ENCODE data around the gene SIMC1.
"Not testable (repeated sequence)": the region's sequence is repeated elsewhere in the genome, so short reads cannot be mapped to it uniquely, and the experiment has no call there.

SIMC1 gene

DNA sequence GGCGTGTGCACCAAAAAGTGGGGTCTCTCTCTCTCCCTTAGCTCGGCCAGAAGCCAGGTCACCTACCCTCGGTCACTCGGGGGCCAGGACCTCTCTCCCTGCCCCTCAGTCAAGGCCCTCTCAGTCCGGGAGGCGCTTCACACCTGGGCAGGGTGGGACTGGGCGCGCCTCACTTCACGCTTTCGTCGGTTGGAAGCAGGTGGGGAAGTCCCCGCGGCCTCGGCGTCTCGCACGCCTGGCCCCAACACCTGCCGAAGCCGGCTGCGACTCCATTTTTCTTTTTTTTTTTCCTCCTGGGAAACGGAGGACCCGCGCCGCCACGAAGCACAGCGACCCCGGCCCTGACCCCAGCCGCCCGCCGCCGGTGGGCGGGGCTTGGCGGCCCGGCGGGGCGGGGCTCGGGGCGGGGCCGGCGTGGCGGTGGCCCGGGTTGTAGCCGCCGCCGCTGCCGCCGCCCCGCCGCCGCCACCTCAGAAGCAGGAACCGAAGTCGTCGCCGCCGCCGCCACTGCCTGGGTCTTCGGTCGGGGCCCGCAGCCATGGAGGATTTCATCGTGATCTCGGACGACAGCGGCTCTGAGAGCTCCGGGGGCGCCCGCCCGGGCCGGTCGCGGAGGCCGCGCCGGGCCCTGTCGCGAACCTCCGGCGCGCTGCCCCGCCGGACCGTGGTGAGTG is at the start of gene SIMC1:
TSS of gene SIMC1 (plus strand) at position 454 of the 674 bp plus-strand sequence. CDS start at position 539, 85 bp downstream.
- DNase-seq = not testable (repeated sequence)

DNA sequence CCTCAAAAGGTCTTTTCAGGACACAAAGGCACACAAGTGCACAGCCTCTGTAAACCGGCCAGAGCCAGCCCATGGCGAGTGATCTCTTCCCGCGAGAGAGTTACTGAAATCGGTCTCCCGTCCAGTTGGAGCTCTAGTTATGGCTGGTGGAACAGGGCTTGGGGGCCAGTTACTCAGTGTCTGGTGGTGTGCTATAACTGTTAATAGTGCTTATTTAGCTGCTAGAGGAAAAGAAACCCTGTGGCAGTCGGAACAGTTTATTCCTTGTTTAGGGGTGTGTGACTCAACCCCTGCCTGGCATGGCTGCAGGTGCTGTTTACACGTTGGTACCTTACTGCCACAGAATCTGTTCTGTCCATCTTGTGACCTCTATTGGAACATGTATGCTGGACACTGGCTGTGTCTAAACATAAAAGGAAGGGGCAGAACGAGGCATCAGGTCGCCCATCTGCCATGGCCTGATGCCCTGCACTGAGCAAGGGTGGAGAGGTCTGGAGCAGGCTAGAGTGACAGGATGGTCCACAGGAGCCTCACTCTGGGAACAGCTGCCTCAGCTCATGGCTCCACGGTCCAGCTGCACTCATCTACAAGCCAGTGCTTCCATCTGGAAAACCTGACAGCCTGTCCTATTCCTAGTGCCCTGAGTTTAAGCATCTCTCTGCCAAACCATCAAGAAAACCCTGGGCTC is 49.6 kb upstream of the SIMC1 start:
- DNase-seq = no peak

DNA sequence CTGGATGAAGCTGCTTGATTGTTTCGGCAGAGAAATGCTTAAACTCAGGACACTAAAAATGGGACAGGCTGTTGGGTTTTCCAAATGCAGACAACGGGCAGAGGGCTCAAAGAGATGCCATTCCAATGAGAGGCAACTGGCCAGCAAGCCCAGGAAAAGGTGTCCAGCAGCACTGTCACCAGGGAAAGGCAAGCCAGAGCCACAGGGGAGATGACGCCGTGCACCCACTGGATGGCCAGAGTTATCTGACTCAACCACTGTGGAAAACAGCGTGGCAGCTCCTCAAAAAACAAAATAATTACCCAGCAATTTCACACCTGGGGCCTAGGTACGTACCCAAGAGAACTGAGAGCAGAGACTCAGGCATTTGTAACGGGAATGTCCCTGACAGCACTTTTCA is 48.4 kb upstream of the SIMC1 start:
- no peak for DNase-seq

DNA sequence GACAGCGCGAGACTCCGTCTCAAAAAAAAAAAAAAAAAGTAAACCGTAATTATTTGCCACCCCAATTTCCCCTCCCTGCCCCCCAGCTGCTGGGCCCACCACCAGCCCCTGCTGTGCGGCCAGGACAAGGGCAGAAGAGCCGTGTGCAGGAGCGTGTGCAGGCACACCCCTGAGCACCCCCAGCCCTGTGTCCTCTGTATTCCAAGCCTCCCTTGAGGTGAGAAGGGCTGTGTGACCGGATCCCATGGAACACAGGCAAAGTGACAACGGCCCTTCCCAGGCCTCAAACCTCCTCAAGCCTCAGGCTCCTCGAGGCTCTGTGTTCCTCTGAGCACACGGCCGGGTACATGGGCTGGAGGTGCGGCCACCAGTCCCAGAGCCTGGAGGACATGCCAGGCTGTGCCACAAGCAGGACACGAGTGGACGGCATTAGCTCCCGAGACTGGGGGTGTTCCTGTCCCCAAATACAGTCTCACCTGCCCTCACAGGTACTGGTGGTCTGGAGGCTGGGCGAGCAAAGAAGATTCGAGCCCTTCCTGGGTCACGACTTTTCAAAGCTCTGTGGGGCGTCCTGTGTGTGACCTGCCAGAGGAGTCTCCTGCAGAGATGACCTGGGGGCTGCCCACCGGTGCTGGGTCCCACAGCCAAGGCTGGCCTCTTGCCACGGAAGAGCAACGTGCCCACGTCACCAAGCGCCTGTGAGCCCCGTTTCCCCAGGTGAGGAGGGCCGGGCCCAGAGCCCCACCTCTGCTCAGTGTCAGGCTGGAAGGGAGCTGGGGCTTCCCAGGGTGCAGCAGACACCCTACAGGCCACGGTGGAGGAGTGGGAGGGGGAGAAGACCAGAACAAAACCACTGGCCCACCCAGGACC is 47.1 kb upstream of the SIMC1 start:
- no peak for DNase-seq

DNA sequence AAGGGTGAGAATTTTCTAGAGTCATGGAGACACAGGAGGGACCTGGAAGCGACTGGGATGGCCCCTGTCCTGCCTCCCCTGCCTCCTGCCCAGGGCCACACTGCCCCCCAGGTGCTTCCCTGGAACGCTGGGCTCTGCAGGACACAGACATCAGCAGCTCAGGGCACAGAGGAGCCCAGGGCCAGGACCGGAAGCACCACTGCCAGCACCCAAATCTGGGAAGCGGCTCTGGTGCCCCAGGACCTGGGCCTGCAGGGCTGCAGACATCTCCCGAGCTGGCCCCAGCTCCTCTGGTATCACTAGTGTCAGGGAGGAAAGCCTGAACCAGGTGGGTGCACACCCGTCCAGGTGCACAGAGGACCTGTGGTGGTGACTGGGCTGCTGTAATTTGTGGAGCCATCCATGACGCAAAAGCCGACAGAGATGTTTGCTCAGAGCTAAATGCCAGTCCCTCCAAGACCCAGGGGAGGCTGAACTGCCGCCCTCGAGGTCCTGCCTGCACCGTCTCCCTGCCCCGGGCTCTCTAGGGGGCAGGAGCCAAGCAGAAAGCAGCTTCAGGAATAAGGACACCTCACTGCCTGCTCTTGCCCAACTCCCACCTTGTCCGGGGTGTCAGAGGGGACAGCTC is 46.0 kb upstream of the SIMC1 start:
- no peak for DNase-seq

DNA sequence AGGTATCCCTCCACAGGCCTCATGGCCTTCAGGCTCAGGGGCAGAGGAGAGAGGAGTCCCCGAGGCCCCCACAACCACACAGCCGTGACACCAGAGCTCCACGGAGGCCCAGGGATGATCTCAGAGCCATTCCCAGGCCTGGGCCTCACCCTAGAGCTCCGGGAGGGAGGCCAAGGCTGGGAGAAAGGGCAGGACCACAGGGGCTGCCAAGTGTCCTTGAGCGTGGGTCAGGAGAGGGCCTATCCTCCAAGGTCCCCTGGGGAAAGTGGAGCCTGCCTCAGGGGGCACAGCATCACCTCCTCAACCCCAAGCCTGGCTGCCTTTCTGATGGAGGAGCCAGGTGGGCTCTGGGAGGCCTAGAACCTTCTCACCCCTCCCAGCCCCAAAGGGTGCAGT is 45.5 kb upstream of the SIMC1 start:
- not testable (repeated sequence) for DNase-seq

DNA sequence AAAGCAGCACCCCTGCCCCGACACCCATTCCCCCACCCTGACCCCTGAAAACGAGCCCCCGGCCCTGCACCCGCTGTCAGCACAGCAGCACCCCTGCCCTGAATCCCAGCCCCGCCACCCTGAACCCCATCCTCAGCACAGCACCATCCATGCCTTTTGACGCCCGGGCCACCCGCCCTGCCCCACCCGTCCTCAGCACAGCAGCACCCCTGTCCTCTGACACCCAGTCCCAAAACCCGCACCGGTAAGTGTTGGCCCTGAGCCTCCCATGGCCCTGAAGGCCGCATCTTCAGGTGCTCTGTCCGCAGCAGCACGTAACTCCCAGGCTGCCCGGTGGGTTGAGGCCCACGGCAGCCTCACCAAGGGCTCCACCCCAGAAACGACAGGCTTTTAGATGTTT is 44.6 kb upstream of the SIMC1 start:
- not testable (repeated sequence) for DNase-seq

DNA sequence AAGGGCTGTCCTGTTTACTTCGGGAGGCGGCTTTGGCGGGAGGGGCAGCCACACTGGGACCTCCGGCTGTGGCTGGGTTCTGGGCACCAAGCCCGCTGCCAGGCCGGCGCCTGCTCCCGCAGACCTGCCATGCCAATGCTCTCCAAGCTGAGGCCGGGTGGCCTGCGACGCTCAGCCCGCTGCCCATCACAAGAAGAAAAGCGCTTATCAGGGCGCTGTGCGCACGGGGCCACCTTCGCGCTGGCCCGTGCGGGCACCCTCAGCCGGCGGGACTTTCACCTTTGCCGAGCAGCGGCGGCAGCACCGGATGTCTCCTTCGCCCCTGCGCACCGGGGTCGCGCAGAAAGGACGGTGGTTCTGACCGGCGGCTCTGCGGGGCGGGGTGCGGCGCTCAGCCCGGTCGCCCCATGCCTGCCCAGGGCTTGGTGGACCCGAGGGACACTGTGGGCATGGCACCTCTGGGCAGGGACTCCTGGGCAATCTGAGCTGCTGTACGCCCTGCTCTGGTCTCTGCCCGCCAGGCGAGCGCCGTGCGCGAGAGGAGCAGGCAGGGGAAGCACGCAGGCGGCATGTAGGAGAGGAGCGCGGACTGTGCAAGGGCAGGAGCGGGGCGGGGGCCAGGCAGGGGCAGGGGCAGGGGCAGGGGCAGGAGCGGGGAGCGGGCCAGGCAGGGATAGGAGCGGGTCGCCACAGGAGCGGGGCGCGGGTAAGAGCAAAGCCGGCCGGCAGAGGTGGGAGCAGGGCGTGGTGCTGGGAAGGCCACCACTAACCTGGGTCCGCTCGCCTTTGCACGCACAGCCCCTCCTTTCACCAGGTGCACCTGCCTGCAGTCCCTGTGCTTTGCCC is 43.8 kb upstream of the SIMC1 start:
- not testable (repeated sequence) for DNase-seq

DNA sequence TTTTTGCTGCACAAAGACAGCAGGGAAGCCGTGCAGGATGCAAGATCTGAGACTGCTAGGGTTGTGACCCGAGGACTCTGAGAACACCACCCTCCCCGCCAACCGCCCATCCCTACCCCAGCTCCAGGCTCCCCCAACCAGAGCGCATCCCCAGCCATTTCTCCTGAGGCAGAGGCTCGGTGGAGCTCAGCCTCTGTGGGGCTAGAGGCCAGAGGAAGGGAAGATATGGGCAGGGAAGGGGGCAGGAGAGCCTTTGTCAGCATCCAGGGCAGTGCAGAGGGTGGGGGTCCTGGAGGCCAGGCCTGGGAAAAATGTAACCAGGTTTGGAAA is 43.2 kb upstream of the SIMC1 start:
- not testable (repeated sequence) for DNase-seq

DNA sequence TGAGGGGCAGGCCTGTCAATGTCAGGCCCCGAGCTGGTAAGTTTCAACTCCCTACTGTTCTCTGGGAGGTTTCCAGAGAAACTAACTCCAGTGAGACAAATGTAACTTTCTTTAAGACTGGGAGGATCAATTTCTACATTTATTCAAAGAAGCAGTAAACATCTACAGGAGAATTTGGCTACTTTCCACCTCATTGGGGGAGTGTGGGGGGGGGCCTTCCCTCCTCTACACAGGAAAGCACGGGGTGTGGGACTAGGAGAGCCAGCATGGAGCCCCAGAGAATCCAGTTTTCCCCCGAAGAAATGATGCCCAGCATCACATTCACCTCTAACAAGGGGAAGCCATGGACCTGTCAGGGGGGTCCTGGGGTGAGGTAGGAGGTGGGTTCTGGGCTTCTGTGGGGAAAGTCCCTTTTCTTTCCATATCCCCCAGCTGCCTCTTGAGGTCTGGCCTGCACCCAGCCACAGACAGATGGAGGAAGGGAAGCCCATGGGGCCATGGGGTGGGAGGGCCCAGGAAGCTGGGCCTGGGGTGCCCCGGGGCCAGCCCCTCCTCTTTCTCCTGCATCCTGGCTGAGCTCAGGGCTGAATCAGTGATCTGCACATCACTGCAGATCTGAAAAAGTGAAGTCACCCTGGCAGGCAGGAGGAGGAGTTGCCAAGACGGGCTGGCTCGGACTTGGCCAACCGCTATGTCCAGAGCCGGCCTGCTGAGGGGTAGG is 42.6 kb upstream of the SIMC1 start:
- DNase-seq = not testable (repeated sequence)

DNA sequence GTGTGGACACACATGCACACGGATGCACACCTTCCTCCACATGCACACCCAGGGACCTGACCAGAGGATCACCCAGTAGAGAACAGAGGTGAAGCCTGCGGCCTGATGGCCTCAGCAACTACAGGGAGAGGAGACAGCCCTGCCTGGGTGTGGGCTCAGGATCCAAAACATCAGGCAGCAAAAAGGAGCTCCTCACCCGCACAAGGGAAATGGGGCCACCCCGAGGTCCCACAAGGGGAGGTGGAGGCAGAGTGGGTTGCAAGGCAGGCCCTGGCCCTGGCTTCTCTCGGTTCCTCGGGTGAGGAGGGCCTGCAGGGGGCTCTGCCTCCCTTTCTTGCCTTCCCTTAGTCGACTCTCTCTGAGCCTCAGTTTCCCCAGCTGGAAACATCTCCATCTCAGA is 41.4 kb upstream of the SIMC1 start:
- DNase-seq = not testable (repeated sequence)

DNA sequence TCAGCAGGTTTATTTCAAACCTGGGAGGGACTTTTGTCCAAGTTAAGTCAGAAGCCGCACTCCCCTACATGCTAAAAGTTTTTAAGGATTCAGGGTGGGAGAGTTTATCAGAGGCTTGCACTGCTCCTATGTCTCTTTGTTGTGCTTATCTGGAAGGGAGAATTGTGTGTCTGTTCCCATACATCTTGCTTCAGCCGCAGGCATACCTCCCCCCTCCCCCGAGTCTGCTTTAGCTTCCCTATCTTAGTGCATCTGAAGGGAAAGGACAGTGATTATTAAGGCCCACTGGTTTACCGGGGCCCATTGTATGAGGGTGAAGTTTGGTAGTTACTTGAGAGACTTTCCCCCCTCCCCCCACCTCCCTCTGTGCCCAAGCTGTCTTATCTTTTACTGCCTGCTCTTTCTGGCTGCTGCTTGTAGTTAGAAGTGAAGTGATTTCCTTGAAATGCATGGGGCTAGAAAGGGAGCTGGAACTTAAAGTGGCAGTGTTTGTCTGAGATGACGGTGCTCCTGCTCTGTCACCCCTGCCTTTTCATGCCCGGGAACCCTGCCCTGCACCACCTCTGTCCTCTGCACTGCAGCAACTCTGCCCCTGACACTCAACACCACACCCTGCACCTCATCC is 40.9 kb upstream of the SIMC1 start:
- not testable (repeated sequence) for DNase-seq

DNA sequence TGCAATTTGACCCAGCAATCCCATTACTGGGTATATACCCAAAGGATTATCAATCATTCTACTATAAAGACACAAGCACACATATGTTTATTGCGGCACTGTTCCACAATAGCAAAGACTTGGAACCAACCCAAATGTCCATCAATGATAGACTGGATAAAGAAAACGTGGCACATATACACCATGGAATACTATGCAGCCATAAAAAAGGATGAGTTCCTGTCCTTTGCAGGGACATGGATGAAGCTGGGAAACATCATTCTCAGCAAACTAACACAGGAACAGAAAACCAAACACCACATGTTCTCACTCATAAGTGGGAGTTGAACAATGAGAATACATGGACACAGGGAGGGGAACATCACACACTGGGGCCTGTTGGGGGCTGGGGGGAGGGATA is 39.9 kb upstream of the SIMC1 start:
- DNase-seq = not testable (repeated sequence)

DNA sequence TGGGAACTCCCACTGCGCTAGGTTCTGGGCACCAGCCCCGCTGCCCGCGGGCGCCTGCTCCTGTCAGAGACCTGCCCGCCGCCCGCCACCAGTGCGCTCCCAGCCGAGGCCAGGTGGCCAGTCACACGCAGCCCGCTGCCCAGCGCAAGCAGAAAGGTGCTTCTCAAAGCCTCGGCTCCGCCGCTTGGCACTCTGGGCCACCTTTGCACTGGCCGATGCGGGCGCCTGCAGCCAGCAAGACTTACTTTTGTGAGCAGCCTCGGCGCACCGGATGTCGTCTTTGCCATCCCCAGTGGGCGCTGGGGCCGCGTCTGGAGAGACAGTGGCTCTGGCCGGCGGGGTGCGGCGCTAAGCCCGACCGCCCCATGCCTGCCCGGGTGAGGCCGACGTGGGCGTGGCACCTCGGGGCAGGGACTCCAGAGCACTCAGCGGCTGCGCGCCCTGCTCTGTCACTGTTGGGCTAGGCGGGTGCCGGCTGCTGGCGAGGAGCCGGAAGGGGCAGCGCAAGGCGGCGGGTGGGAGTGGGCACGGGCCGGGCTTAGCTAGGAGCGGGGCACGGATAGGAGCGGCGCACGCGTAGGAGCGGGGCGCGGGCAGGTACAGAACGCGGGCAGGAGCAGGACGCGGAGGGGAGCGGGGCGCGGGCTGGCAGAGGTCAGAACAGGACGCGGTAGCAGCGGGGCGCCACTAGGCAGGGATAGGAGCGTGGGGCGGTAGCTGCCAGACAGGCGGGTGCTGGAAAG is 39.1 kb upstream of the SIMC1 start:
- DNase-seq = not testable (repeated sequence)

DNA sequence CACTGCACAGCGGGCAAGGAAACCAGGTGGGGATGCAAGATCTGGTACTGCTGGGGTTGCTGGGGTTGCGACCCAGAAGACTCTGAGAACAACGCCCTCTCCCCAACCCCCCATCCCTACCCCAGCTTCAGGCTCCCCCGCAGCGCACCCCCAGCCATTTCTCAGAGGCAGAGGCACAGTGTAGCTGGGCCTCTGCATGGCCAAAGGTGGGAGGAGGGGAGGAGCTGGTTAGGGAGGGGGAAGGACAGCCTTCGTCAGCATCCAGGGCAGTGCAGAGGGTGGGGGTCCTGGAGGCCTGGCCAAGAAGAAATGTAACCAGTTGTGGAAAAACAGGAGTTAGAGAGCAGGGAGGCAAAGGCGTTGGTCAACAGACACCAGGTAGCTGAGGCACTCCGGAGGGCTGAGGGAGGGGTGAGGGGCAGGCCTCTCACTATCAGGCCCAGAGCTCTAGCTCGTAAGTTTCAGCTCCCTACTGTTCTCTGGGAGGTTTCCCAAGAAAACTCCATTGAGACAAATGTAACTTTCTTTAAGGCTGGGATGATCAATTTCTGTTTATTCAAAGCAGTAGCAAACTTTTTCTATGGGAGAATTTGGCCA is 38.3 kb upstream of the SIMC1 start:
- not testable (repeated sequence) for DNase-seq

DNA sequence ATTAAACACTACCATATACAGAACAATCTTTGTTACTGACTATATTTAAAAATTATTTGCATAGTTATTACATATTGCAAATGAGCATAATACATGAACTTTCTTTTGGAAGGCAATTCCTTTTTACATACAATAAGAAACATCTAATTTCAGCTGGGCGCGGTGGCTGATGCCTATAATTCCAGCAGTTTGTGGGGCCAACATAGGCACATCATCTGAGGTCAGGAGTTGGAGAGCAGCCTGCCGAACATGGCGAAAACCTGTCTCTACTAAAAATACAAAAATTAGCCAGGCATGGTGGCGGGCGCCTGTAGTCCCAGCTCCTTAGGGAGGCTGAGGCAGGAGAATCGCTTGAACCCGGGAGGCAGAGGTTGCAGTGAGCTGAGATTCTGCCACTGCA is 36.4 kb upstream of the SIMC1 start:
- no peak for DNase-seq

DNA sequence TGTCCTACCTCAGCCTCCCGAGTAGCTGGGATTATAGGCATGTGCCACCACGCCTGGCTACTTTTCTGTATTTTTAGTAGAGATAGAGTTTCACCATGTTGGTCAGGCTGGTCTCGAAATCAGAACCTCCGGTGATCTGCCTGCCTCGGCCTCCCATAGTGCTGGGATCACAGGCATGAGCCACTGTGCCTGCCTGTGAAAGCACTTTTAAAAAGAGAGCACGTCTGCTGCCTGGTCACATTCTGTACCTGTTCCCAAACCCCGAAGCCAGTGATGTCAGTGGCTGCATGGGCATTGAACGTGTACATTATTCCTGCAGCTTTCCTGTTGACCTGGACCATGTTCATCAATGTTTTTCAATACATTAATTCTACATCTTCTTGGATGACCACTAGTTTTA is 35.1 kb upstream of the SIMC1 start:
- DNase-seq = no peak

DNA sequence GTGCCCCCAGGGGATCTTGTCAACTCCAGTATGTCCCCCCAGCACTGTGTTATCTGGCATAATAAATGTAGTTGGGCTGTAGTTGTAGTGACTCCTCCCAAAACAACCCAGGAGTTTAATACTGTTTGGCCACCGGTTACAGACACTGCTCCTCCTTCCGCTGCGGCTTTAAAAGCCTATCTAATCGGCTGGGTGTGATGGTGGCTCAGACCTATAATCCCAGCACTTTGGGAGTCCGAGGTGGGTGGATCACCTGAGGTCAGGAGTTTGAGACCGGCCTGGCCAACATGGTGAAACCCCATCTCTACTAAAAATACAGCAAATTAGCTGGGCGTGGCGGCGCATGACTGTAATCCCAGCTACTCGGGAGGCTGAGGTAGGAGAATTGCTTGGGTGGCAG is 34.7 kb upstream of the SIMC1 start:
- DNase-seq = not testable (repeated sequence)

DNA sequence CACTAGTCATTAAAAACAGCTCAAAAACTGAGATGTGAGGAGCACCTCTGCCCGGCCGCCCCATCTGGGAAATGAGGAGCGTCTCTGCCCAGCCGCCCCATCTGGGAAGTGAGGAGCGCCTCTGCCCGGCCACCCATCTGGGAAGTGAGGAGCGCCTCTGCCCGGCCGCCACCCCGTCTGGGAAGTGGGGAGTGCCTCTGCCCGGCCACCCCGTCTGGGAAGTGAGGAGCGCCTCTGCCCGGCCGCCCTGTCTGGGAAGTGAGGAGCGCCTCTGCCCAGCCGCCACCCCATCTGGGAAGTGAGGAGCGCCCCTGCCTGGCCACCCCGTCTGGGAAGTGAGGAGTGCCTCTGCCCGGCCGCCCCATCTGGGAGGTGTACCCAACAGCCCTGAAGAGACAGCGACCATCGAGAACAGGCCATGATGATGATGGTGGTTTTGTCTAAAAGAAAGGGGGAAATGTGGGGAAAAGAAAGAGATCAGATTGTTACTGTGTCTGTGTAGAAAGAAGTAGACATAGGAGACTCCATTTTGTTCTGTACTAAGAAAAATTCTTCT is 23.7 kb upstream of the SIMC1 start:
- DNase-seq = not testable (repeated sequence)

Measured in NCI-H187 treated with DMSO at 0.1 percent for 48 hours (cell line).